ENCODE data around the gene PHOX2A. TPM values are rescaled to one million over a fixed set of nuclear protein-coding genes. Genes with fewer than 3 reads are reported as not detected.

The PHOX2A gene
- total RNA-seq, 1 donor from 2014 or later: 3.4 TPM

DNA sequence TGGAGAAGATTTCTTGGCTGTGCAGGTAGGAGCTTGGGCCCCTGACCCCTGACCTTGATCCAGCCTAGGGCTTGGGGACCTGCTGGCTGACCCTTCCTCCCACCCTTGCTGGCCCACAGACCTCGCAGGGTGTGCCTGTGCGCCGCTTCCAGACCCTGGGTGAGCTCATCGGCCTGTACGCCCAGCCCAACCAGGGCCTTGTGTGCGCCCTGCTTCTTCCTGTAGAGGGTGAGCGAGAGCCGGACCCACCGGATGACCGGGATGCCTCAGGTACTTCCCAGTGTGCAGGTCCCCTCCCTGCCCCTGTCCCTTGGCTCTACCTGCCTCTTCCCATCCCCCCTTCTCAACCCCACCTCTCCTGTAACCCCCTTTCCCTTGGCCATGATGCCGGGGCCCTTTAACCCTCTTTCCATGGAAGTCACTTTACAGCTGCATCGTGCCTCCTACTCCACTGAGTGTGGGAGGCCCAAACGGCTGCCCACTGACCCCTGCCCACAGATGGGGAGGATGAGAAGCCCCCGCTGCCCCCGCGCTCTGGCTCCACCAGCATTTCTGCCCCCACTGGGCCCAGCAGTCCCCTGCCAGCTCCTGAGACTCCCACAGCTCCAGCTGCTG is 15.6 kb downstream of the PHOX2A start:
- peak in 1 of 2 donors; percentile 65 for DNase-seq (ENCODE audit: extremely low spot score in 2 of 2)
- intact Hi-C loops (cut with DNase I): no loop called here
- Histone ChIP-seq H3K27me3 (no peaks in the 10 kb centered on the region), H3K4me3 (no peak overlapping the region), H3K36me3 (peaks cover 0 to 43% of the 10 kb centered on the region in 2 donors), H3K4me1 (peaks cover 21% of the 10 kb centered on the region), H3K27ac (no peak overlapping the region), H3K9me3 (no peaks in the 10 kb centered on the region)
- TF ChIP-seq, protein P1, sequence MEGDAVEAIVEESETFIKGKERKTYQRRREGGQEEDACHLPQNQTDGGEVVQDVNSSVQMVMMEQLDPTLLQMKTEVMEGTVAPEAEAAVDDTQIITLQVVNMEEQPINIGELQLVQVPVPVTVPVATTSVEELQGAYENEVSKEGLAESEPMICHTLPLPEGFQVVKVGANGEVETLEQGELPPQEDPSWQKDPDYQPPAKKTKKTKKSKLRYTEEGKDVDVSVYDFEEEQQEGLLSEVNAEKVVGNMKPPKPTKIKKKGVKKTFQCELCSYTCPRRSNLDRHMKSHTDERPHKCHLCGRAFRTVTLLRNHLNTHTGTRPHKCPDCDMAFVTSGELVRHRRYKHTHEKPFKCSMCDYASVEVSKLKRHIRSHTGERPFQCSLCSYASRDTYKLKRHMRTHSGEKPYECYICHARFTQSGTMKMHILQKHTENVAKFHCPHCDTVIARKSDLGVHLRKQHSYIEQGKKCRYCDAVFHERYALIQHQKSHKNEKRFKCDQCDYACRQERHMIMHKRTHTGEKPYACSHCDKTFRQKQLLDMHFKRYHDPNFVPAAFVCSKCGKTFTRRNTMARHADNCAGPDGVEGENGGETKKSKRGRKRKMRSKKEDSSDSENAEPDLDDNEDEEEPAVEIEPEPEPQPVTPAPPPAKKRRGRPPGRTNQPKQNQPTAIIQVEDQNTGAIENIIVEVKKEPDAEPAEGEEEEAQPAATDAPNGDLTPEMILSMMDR (IDR thresholded peaks at IDR 0.05): no peak
- TF ChIP-seq POLR2A (IDR thresholded peaks at IDR 0.05) (no peak), POLR2AphosphoS5 (IDR thresholded peaks at IDR 0.05; ENCODE audit: insufficient read depth in 1 of 2, low read depth in 1 of 2) (no peak)

DNA sequence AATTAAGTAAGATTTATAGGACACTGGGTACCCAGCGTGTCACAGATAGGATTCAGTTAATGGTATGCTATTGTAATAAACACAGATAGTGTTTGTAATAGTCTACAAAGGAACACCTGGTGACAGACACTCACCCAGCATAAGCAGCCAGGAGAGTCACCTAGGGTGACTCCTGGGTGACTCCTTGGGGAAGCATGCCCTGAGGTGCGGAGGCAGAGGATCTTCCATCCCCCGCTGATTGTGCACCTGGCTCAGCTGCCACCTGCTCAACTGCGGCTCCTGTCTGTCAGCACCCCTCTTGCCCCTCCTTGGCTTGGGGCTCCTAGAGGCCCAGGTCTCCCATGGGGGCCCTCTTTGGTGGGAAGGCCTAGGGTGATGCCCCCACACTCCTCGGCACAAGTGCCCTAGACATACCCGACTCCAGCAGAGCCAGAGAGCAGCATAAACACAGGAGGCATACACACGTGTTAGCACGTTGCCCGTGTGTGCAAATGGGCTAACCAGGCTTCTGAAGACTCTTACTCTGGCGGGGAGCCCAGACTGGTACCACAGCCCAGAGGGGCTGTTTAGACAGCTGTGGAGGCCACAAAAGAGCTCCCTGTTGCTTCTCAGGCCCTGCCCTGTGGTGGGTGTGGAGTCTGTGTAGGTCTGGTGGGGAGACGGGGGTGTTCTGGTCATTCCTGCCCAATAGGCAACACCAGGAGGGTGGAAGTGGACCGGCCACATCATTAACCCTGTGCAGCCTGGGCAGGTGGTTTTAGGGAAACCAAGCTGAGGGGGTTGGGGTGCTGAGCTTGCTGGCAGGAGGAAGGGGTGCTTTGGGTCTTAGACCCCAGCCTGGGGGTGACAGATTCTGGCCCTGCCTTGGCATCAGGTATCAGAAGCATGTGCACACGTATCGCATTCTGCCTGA is 16.4 kb downstream of the PHOX2A start:
- peaks cover 0 to 39% of the 10 kb centered on the region in 2 donors for H3K36me3 ChIP-seq
- no peaks in the 10 kb centered on the region for H3K27me3 ChIP-seq
- no peak overlapping the region for H3K27ac ChIP-seq
- peak in 1 of 2 donors; percentile 83 for DNase-seq (ENCODE audit: extremely low spot score in 2 of 2)
- no peaks in the 10 kb centered on the region for H3K9me3 ChIP-seq
- intact Hi-C loops (cut with DNase I): no loop called here
- H3K4me1 ChIP-seq: peaks cover 25% of the 10 kb centered on the region
- H3K4me3 ChIP-seq: no peak overlapping the region
- TF ChIP-seq POLR2AphosphoS5 (IDR thresholded peaks at IDR 0.05; ENCODE audit: insufficient read depth in 1 of 2, low read depth in 1 of 2) (no peak), POLR2A (IDR thresholded peaks at IDR 0.05) (no peak)
- TF ChIP-seq, protein P1 (IDR thresholded peaks at IDR 0.05): no peak

DNA sequence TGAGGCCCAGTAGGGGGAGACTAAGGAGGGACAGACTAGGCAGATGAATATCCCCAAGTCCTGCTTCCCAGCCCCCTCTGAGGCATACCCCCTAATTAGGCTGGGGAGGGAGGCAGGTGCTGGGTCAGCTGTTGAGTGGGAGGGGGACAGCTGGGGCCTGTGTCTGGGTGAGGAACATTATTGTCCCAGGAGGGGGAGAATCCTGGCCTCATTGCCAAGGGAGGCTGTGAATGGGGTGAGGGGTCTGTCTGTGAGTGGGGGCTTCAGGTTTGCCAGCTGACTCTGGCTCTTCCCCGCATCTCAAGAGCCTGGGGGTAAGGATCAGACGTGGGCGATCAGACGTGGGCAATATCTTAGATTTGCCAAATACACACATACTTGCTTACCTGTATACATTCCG is 17.3 kb downstream of the PHOX2A start:
- no peaks in the 10 kb centered on the region for H3K9me3 ChIP-seq

DNA sequence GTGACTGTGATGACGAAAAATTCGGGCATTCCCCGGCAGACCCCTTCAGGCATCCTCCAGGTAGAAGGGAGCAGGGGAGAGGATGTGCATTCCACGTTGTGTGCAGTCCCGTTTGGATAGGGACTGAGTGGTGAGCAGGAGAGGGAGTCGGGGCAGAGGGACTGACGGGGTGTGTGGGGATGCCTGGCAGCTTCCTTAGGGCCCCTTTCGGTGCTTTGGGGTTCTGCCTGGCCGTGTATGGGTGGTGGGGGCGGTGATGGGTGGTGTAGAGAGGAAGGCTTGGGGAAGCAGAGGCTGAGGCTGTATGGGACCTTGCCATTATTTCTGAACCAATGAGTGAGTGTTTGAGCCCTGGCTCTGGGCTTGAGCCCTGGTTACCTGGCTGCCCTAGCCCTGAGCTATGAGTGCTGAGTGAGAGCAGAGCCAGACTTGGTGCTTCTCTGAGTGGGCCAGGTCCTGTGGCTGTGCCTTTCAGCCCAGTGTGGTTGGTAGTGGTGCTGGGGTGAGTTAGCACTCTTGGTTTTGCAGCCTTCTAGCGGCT is 18.5 kb downstream of the PHOX2A start:
- intact Hi-C loops (cut with DNase I): no loop called here
- peaks cover 31% of the 10 kb centered on the region for H3K4me1 ChIP-seq
- H3K4me3 ChIP-seq: peak overlapping the region; percentile 89 to 94
- H3K27me3 ChIP-seq: no peaks in the 10 kb centered on the region
- H3K36me3 ChIP-seq: peaks cover 0 to 20% of the 10 kb centered on the region in 2 donors
- peak overlapping the region; percentile 97 for H3K27ac ChIP-seq
- TF ChIP-seq POLR2AphosphoS5 (IDR thresholded peaks at IDR 0.05; ENCODE audit: insufficient read depth in 1 of 2, low read depth in 1 of 2) (no peak), POLR2A (IDR thresholded peaks at IDR 0.05) (no peak)
- TF ChIP-seq, protein P1 (IDR thresholded peaks at IDR 0.05): no peak
- H3K9me3 ChIP-seq: no peaks in the 10 kb centered on the region
- peak in 1 of 2 donors; percentile 83 for DNase-seq (ENCODE audit: extremely low spot score in 2 of 2)

More for the DNA sequence above, 17.3 kb downstream of the PHOX2A start:
- Histone ChIP-seq H3K27ac (no peak overlapping the region), H3K27me3 (no peaks in the 10 kb centered on the region), H3K4me1 (peaks cover 31% of the 10 kb centered on the region), H3K36me3 (peaks cover 0 to 32% of the 10 kb centered on the region in 2 donors), H3K4me3 (no peak overlapping the region)
- TF ChIP-seq POLR2AphosphoS5 (IDR thresholded peaks at IDR 0.05; ENCODE audit: insufficient read depth in 1 of 2, low read depth in 1 of 2) (no peak), POLR2A (IDR thresholded peaks at IDR 0.05) (no peak)
- TF ChIP-seq, protein P1 (IDR thresholded peaks at IDR 0.05): no peak
- intact Hi-C loops (cut with DNase I): no loop called here
- peak in 1 of 2 donors; percentile 75 for DNase-seq (ENCODE audit: extremely low spot score in 2 of 2)

Data from vagina (tissue), 2 donors.